Measurements from ENCODE around the gene NCAM2. TPM values are rescaled to one million over a fixed set of nuclear protein-coding genes. Genes with fewer than 3 reads are reported as not detected.

The NCAM2 gene
- total and polyA plus RNA-seq, 2 donors: 2.8 to 20.1 TPM

GRCh38 chr21:21179619-21180298 lies 181.6 kb downstream of the NCAM2 start:
- Histone ChIP-seq H3K4me3 (ENCODE audit: low read depth, low read length) (no peak overlapping the region), H3K36me3 (ENCODE audit: insufficient read depth) (no peaks in the 10 kb centered on the region), H3K27ac (ENCODE audit: low read depth) (no peak overlapping the region), H3K4me1 (ENCODE audit: insufficient read depth) (no peaks in the 10 kb centered on the region)
- DNase-seq (ENCODE audit: extremely low spot score): no peak
- WGBS: 84% methylated on average over 7 of the region's 7 CpGs

- DNase-seq (ENCODE audit: extremely low spot score): no peak
- 39% methylated on average over 3 of the region's 3 CpGs for WGBS
- H3K4me3 ChIP-seq (ENCODE audit: low read depth, low read length): no peak overlapping the region
- no peak overlapping the region for H3K27ac ChIP-seq (ENCODE audit: low read depth)
- H3K36me3 ChIP-seq (ENCODE audit: insufficient read depth): no peaks in the 10 kb centered on the region
- no peaks in the 10 kb centered on the region for H3K4me1 ChIP-seq (ENCODE audit: insufficient read depth)
Observed at GRCh38 chr21:21182401-21183010, 184.3 kb downstream of the NCAM2 start.

GRCh38 chr21:21183092-21183491 lies 184.9 kb downstream of the NCAM2 start:
- H3K4me1 ChIP-seq (ENCODE audit: insufficient read depth): no peaks in the 10 kb centered on the region
- no peaks in the 10 kb centered on the region for H3K36me3 ChIP-seq (ENCODE audit: insufficient read depth)
- DNase-seq (ENCODE audit: extremely low spot score): no peak
- H3K4me3 ChIP-seq (ENCODE audit: low read depth, low read length): no peak overlapping the region
- 75% methylated on average over 3 of the region's 3 CpGs for WGBS
- H3K27ac ChIP-seq (ENCODE audit: low read depth): no peak overlapping the region

DNA sequence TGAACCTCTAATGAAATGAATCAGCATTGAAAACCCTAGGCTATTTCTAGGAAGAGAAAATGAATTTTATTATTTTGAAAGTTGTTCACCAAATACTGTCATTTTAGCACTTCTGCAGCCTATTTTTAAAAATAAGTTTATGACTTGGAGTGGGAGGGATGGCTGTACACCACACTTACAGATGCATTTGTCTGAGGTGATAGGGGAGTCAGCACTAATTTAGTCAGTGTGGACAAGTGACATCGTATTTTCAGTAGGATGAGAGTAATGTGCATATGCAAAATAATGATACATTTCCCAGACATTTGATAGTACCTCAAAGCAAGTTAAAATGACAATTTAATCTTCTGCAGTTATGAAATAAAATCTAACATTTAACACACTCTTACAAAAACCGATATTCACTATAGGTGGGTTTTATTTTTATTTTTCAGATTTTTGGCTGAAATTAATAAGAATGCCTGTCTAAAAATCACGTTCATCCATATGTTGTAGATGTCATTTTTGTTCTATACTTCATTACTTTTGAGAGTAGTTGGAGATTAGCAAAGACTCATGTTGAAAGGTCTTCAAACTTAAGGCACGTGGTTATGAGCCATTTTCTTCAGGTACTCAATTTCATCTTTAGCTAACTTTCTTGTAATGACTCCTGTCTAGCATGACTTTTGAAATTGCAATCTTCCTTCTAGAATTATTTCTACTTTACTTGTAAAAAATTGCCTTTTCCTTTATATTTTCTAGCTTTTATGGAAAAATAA lies 186.7 kb downstream of the NCAM2 start:
- no peak for DNase-seq (ENCODE audit: extremely low spot score)
- Histone ChIP-seq H3K36me3 (ENCODE audit: insufficient read depth) (no peaks in the 10 kb centered on the region), H3K4me3 (ENCODE audit: low read depth, low read length) (no peak overlapping the region), H3K27ac (ENCODE audit: low read depth) (no peak overlapping the region), H3K4me1 (ENCODE audit: insufficient read depth) (no peaks in the 10 kb centered on the region)
- 89% methylated on average over 4 of the region's 4 CpGs for WGBS

GRCh38 chr21:21187579-21187978 lies 189.4 kb downstream of the NCAM2 start:
- 81% methylated on average over 2 of the region's 2 CpGs for WGBS
- no peak overlapping the region for H3K4me3 ChIP-seq (ENCODE audit: low read depth, low read length)
- no peaks in the 10 kb centered on the region for H3K36me3 ChIP-seq (ENCODE audit: insufficient read depth)
- no peak for DNase-seq (ENCODE audit: extremely low spot score)
- H3K27ac ChIP-seq (ENCODE audit: low read depth): no peak overlapping the region
- no peaks in the 10 kb centered on the region for H3K4me1 ChIP-seq (ENCODE audit: insufficient read depth)

DNA sequence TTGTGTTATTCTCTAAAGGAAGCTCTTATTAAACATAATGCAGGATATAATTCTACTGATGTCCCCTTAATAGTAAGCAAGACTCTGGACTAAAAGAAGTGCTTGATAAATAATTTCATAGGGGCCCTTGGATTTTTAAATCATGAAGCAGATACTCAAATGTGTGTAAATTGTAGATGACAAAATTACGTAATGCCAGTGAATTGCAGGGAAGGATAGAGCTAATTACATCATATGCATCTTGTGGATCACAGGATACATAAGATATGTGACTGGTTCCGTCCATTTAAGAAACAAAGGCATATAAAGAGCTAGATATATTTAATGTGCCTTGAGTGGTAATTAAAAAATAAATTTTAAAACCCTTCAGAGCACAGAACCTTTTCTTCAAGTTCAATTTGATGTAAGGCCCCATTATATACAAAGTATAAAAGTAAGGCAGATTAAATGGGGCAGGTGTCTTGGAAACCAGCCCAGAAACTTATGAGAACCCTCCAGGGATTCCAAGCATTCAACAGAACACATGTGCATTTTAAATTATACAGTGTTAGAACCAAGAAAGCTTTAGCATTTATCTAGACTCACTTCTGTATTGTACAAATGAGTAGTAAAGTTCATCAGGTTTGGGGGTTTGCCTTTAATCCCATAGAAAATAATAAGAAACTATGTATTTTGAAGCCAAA lies 190.4 kb downstream of the NCAM2 start:
- H3K27ac ChIP-seq (ENCODE audit: low read depth): no peak overlapping the region
- no peak for DNase-seq (ENCODE audit: extremely low spot score)
- 86% methylated on average over 2 of the region's 2 CpGs for WGBS
- H3K4me1 ChIP-seq (ENCODE audit: insufficient read depth): no peaks in the 10 kb centered on the region
- H3K36me3 ChIP-seq (ENCODE audit: insufficient read depth): no peaks in the 10 kb centered on the region
- no peak overlapping the region for H3K4me3 ChIP-seq (ENCODE audit: low read depth, low read length)

GRCh38 chr21:21195417-21195943 lies 197.3 kb downstream of the NCAM2 start:
- DNase-seq (ENCODE audit: extremely low spot score): no peak
- no peaks in the 10 kb centered on the region for H3K36me3 ChIP-seq (ENCODE audit: insufficient read depth)
- H3K4me3 ChIP-seq (ENCODE audit: low read depth, low read length): no peak overlapping the region
- H3K27ac ChIP-seq (ENCODE audit: low read depth): no peak overlapping the region
- H3K4me1 ChIP-seq (ENCODE audit: insufficient read depth): no peaks in the 10 kb centered on the region
- WGBS: 94% methylated on average over 1 of the region's 1 CpG

GRCh38 chr21:21196087-21196486 lies 197.9 kb downstream of the NCAM2 start:
- Histone ChIP-seq H3K4me1 (ENCODE audit: insufficient read depth) (no peaks in the 10 kb centered on the region), H3K27ac (ENCODE audit: low read depth) (no peak overlapping the region), H3K36me3 (ENCODE audit: insufficient read depth) (no peaks in the 10 kb centered on the region), H3K4me3 (ENCODE audit: low read depth, low read length) (no peak overlapping the region)
- 89% methylated on average over 3 of the region's 3 CpGs for WGBS
- DNase-seq (ENCODE audit: extremely low spot score): no peak

GRCh38 chr21:21196848-21197247 lies 198.6 kb downstream of the NCAM2 start:
- no peak overlapping the region for H3K4me3 ChIP-seq (ENCODE audit: low read depth, low read length)
- DNase-seq (ENCODE audit: extremely low spot score): no peak
- whole genome bisulfite sequencing: 94% methylated on average over 11 of the region's 11 CpGs
- H3K4me1 ChIP-seq (ENCODE audit: insufficient read depth): no peaks in the 10 kb centered on the region
- no peak overlapping the region for H3K27ac ChIP-seq (ENCODE audit: low read depth)
- no peaks in the 10 kb centered on the region for H3K36me3 ChIP-seq (ENCODE audit: insufficient read depth)

- WGBS: 88% methylated on average over 7 of the region's 7 CpGs
- no peak for DNase-seq (ENCODE audit: extremely low spot score)
- Histone ChIP-seq H3K36me3 (ENCODE audit: insufficient read depth) (no peaks in the 10 kb centered on the region), H3K4me1 (ENCODE audit: insufficient read depth) (no peaks in the 10 kb centered on the region), H3K4me3 (ENCODE audit: low read depth, low read length) (no peak overlapping the region), H3K27ac (ENCODE audit: low read depth) (no peak overlapping the region)
Observed at GRCh38 chr21:21199342-21200102, 201.3 kb downstream of the NCAM2 start.

DNA sequence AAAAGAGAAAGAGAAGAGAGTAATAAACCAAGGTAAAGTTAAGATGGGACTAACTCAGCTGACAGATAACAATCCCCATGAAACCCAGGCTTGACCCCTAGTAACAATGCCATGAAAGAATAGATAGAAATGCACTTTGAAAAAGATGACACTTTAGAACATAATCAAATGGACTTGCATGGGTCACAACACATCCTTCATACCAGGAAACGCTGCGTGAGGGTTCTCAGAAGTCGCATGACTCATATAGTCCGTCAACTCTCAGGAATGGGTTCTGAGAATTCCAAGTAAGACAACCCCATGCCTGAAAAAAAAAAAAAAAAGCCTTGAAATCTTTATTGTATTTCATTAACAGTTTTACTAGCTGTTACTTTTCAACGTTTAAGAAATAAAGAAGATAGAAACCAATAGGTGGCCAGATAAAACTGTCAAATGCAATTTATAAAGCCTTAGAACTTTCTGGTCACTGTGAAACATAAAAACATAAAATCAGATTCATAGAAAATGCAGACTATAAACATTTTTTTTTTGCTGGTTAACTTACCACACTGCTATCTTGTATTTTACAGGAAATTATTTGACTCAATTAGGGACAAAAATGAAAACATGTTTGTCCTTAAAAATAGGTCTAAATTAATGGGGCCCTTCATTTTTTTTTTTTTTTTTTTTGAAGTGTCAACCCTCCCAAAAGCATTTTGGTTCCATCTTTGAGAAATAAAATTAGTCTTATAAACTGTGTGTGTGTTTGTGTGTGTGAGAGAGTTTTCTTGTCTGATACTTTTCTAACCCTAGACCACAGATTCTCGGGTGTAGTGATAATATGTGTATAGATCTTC lies 202.1 kb downstream of the NCAM2 start:
- no peak overlapping the region for H3K27ac ChIP-seq (ENCODE audit: low read depth)
- no peaks in the 10 kb centered on the region for H3K36me3 ChIP-seq (ENCODE audit: insufficient read depth)
- H3K4me3 ChIP-seq (ENCODE audit: low read depth, low read length): no peak overlapping the region
- WGBS: 26% methylated on average over 6 of the region's 6 CpGs
- H3K4me1 ChIP-seq (ENCODE audit: insufficient read depth): no peaks in the 10 kb centered on the region
- no peak for DNase-seq (ENCODE audit: extremely low spot score)

- no peak for DNase-seq (ENCODE audit: extremely low spot score)
- 60% methylated on average over 5 of the region's 5 CpGs for WGBS
- Histone ChIP-seq H3K36me3 (ENCODE audit: insufficient read depth) (no peaks in the 10 kb centered on the region), H3K4me3 (ENCODE audit: low read depth, low read length) (no peak overlapping the region), H3K27ac (ENCODE audit: low read depth) (no peak overlapping the region), H3K4me1 (ENCODE audit: insufficient read depth) (no peaks in the 10 kb centered on the region)
Observed at GRCh38 chr21:21200939-21201615, 202.9 kb downstream of the NCAM2 start.

Measured in urinary bladder (tissue), 4 donors.